Thoracic aorta (tissue), 2 donors: ENCODE measurements around the gene BCL11A. TPM values are rescaled to one million over a fixed set of nuclear protein-coding genes. Genes with fewer than 3 reads are reported as not detected.

ENCODE experiments used
- ATAC-seq: fragments of 150-250 bp; one replicate; pipeline ENCODE4 v1.8.0; 2017; ENCODE audit warnings: low read depth; ENCODE audit not compliant: insufficient number of reproducible peaks, low FRiP score
- DNase-seq: peaks from one replicate; pipeline ENCODE4 v3.0.0-alpha.2; 2020; ENCODE audit warnings: low spot score
- H3K27ac ChIP-seq, 2 donors: fragments of 200-600 bp; sonication (generic); 1 replicate in 1 of 2; 2 replicates in 1 of 2; pipeline ENCODE4 v1.5.1; 2016; ENCODE audit warnings: mild to moderate bottlenecking in 2 of 2, moderate library complexity in 2 of 2
- H3K27me3 ChIP-seq: fragments of 200-600 bp; sonication (generic); replicated peaks from 2 replicates; pipeline ENCODE4 v1.6.0; 2016; ENCODE audit warnings: mild to moderate bottlenecking; ENCODE audit not compliant: insufficient read depth
- H3K36me3 ChIP-seq: fragments of 200-600 bp; sonication (generic); one replicate; pipeline ENCODE4 v1.5.1; 2016
- H3K4me1 ChIP-seq, 2 donors: fragments of 200-600 bp; sonication (generic); 1 replicate in 1 of 2; 2 replicates in 1 of 2; pipeline versions ENCODE4 v1.5.1 to v1.6.0; 2016; ENCODE audit warnings: low read depth in 2 of 2, mild to moderate bottlenecking in 1 of 2; ENCODE audit not compliant: control insufficient read depth in 1 of 2
- H3K4me3 ChIP-seq: fragments of 200-600 bp; sonication (generic); 2 replicates; pipeline ENCODE4 v1.5.1; 2016; ENCODE audit warnings: mild to moderate bottlenecking
- H3K9me3 ChIP-seq: fragments of 200-600 bp; sonication (generic); 2 replicates; pipeline ENCODE4 v1.5.1; 2016
- total RNA-seq, 2 donors: library from RNA; depleted of rRNA; stranded (reverse); fragments of >200 nt; gene quantifications; one replicate each; pipeline versions ENCODE4 v1.1.0 to v1.2.3, GENCODE V29; 2016
- TF ChIP-seq, protein P1 (sequence below): fragments of 200-600 bp; sonication (generic); IDR thresholded peaks from one replicate; pipeline ENCODE4 v1.5.1; 2019; ENCODE audit warnings: antibody characterized with exemption

The BCL11A gene
- total RNA-seq, 2 donors from 2014 or later, result 0.41 to 0.99 TPM

GRCh38 chr2:60456115-60456770 lies 97.2 kb downstream of the BCL11A start:
- ATAC-seq, result no peak
- TF ChIP-seq, protein P1, sequence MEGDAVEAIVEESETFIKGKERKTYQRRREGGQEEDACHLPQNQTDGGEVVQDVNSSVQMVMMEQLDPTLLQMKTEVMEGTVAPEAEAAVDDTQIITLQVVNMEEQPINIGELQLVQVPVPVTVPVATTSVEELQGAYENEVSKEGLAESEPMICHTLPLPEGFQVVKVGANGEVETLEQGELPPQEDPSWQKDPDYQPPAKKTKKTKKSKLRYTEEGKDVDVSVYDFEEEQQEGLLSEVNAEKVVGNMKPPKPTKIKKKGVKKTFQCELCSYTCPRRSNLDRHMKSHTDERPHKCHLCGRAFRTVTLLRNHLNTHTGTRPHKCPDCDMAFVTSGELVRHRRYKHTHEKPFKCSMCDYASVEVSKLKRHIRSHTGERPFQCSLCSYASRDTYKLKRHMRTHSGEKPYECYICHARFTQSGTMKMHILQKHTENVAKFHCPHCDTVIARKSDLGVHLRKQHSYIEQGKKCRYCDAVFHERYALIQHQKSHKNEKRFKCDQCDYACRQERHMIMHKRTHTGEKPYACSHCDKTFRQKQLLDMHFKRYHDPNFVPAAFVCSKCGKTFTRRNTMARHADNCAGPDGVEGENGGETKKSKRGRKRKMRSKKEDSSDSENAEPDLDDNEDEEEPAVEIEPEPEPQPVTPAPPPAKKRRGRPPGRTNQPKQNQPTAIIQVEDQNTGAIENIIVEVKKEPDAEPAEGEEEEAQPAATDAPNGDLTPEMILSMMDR, result no peak
- H3K27me3 ChIP-seq, result no peaks in the 10 kb centered on the region

DNA sequence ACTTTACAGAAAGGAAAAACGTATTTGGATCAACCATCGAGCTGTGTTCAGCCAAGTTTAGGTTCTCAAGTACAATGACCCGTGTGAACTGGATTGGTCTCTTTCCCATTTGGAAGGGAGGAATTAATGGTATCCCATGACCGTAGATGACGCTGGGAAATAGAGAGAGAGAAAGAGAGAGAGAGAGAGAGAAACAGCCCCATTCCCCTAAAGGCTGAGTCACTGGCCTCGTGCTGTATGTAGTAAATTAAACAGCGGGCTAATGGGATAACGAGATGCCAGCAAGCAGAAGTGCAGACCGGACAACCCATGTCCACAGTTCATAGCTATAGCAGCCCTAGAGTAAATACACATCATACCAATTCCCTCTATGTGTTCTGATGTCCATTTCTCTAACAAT lies 99.6 kb downstream of the BCL11A start:
- Histone ChIP-seq H3K4me1 (no peaks in the 10 kb centered on the region), H3K27ac (no peak overlapping the region), H3K27me3 (no peaks in the 10 kb centered on the region), H3K4me3 (no peak overlapping the region), H3K36me3 (no peaks in the 10 kb centered on the region), H3K9me3 (no peaks in the 10 kb centered on the region)
- TF ChIP-seq, protein P1, result no peak
- no peak for ATAC-seq
- DNase-seq, result no peak

More at GRCh38 chr2:60456115-60456770, 97.2 kb downstream of the BCL11A start:
- Histone ChIP-seq H3K9me3 (no peaks in the 10 kb centered on the region), H3K27ac (no peak overlapping the region), H3K4me3 (no peak overlapping the region), H3K4me1 (no peaks in the 10 kb centered on the region), H3K36me3 (no peaks in the 10 kb centered on the region)
- no peak for DNase-seq

GRCh38 chr2:60453301-60453700 lies 100.2 kb downstream of the BCL11A start:
- ATAC-seq (no peak), DNase-seq (no peak)
- Histone ChIP-seq H3K27me3 (no peaks in the 10 kb centered on the region), H3K4me3 (no peak overlapping the region), H3K36me3 (no peaks in the 10 kb centered on the region), H3K4me1 (no peaks in the 10 kb centered on the region), H3K9me3 (no peaks in the 10 kb centered on the region), H3K27ac (no peak overlapping the region)
- TF ChIP-seq, protein P1, result no peak

- Histone ChIP-seq H3K27me3 (no peaks in the 10 kb centered on the region), H3K36me3 (no peaks in the 10 kb centered on the region), H3K9me3 (no peaks in the 10 kb centered on the region), H3K4me1 (no peaks in the 10 kb centered on the region), H3K27ac (no peak overlapping the region), H3K4me3 (no peak overlapping the region)
- no peak for DNase-seq
- TF ChIP-seq, protein P1, result no peak
- no peak for ATAC-seq
Measured at GRCh38 chr2:60450488-60450887, 103.0 kb downstream of the BCL11A start.

DNA sequence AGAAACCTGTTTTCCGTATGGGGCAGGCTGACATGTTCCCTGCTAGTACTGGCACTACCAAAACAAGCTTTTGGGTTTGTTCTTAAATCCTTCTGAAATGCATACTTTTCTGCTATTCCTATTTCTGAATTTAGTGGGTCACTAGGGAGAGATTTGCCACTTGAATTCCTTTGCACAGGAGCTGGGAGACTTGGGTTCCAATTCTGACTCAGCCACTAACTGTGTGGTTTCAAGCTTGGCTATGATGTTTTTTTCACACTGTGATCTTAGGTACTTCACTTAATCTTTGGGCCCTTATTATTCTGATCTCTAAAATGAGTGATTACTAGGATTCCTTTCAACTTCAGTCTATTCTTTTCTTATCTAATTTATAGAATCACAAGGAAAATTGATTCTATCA lies 105.5 kb downstream of the BCL11A start:
- H3K4me1 ChIP-seq, result no peaks in the 10 kb centered on the region
- TF ChIP-seq, protein P1, result no peak
- DNase-seq (no peak), ATAC-seq (no peak)
- no peaks in the 10 kb centered on the region for H3K27me3 ChIP-seq
- H3K4me3 ChIP-seq, result no peak overlapping the region
- no peaks in the 10 kb centered on the region for H3K9me3 ChIP-seq
- no peaks in the 10 kb centered on the region for H3K36me3 ChIP-seq
- no peak overlapping the region for H3K27ac ChIP-seq
